Thyroid gland (tissue), 4 donors: ENCODE results near the gene VMAC.

Experiments used
- CTCF ChIP-seq, 6 experiments: fragments of 200-600 bp in 3 of 6; fragments of 450-650 bp in 3 of 6; sonication (generic) in 3 of 6; IDR thresholded peaks; one replicate each; pipeline ENCODE4 v1.5.1; 2016 to 2019; ENCODE audit warnings: antibody characterized with exemption in 6 of 6, mild to moderate bottlenecking in 2 of 6, inconsistent platforms in 1 of 6, moderate library complexity in 1 of 6
- POLR2A ChIP-seq, 2 donors: fragments of 450-650 bp; IDR thresholded peaks; one replicate each; pipeline ENCODE4 v1.6.1; 2017; ENCODE audit warnings: antibody characterized with exemption in 2 of 2, mild to moderate bottlenecking in 2 of 2, moderate library complexity in 1 of 2

GRCh38 chr19:5933391-5934068 is 28.9 kb downstream of the VMAC start:
- TF ChIP-seq CTCF (IDR thresholded peaks at IDR 0.05), result no peak
- no peak for TF ChIP-seq POLR2A (IDR thresholded peaks at IDR 0.05)
